OCI-LY1 (cell line): ENCODE results near the gene OR13C8.

Experiments used
- H2AFZ ChIP-seq: fragments of 200-600 bp; sonication (generic), shearing (Covaris generic); 2 replicates; pipeline ENCODE4 v1.6.0; 2014; ENCODE audit warnings: antibody characterized with exemption, mild to moderate bottlenecking, low read length
- H3F3A ChIP-seq: fragments of 200-600 bp; sonication (generic), shearing (Covaris generic); 2 replicates; pipeline ENCODE4 v1.6.0; 2014; ENCODE audit warnings: mild to moderate bottlenecking, antibody characterized with exemption, low read length, moderate library complexity; ENCODE audit not compliant: insufficient read depth
- H3K27ac ChIP-seq: fragments of 200-600 bp; sonication (generic); 2 replicates; pipeline ENCODE4 v1.5.1; 2014; ENCODE audit warnings: low read length, mixed run types, mild to moderate bottlenecking, low read depth; ENCODE audit not compliant: poor library complexity, severe bottlenecking
- H3K27me3 ChIP-seq: fragments of 200-600 bp; sonication (generic); 2 replicates; pipeline ENCODE4 v1.6.0; 2014; ENCODE audit warnings: antibody characterized with exemption, mild to moderate bottlenecking, low read length, moderate library complexity; ENCODE audit not compliant: insufficient read depth
- H3K36me3 ChIP-seq: fragments of 200-600 bp; sonication (generic); 2 replicates; pipeline ENCODE4 v1.6.1; 2014; ENCODE audit warnings: mild to moderate bottlenecking, antibody characterized with exemption, low read length, moderate library complexity, mixed read lengths; ENCODE audit not compliant: insufficient read depth
- H3K4me1 ChIP-seq: fragments of 200-600 bp; sonication (generic); 2 replicates; pipeline ENCODE4 v1.5.1; 2014; ENCODE audit warnings: mild to moderate bottlenecking, low read length, moderate library complexity; ENCODE audit not compliant: insufficient read depth, severe bottlenecking
- H3K4me2 ChIP-seq: fragments of 200-600 bp; sonication (generic), shearing (Covaris generic); 2 replicates; pipeline ENCODE4 v1.6.1; 2014; ENCODE audit warnings: low read length
- H3K4me3 ChIP-seq: fragments of 200-600 bp; sonication (generic); 2 replicates; pipeline ENCODE4 v1.5.1; 2014; ENCODE audit warnings: low read length, low read depth, mild to moderate bottlenecking, mixed read lengths; ENCODE audit not compliant: poor library complexity, severe bottlenecking
- H3K79me2 ChIP-seq: fragments of 200-600 bp; shearing (Covaris generic); 2 replicates; pipeline ENCODE4 v1.6.1; 2016; ENCODE audit warnings: mixed run types, low read length, mixed read lengths; ENCODE audit not compliant: insufficient read depth
- H3K9ac ChIP-seq: fragments of 200-600 bp; sonication (generic), shearing (Covaris generic); 2 replicates; pipeline ENCODE4 v1.6.1; 2014; ENCODE audit warnings: mild to moderate bottlenecking, low read length, mixed read lengths
- H3K9me2 ChIP-seq: fragments of 200-600 bp; sonication (generic), shearing (Covaris generic); 2 replicates; pipeline ENCODE4 v1.6.1; 2014; ENCODE audit warnings: low read depth, mild to moderate bottlenecking, low read length, mixed read lengths
- H3K9me3 ChIP-seq: fragments of 200-600 bp; shearing (Covaris generic); 2 replicates; pipeline ENCODE4 v1.6.1; 2014; ENCODE audit warnings: low read length, mixed read lengths
- H4K20me1 ChIP-seq: fragments of 200-600 bp; sonication (generic), shearing (Covaris generic); 2 replicates; pipeline ENCODE4 v1.6.0; 2016; ENCODE audit warnings: mild to moderate bottlenecking, low read length; ENCODE audit not compliant: insufficient read depth
- EZH2 ChIP-seq: fragments of 200-600 bp; sonication (generic), shearing (Covaris generic); IDR thresholded peaks from 2 replicates; pipeline ENCODE4 v1.8.0; 2017; ENCODE audit warnings: borderline replicate concordance, mixed run types, mild to moderate bottlenecking, antibody characterized with exemption, low read length, moderate library complexity, mixed read lengths
- TF ChIP-seq, protein P1 (sequence below): fragments of 200-600 bp; sonication (generic), shearing (Covaris generic); IDR thresholded peaks from 2 replicates; pipeline ENCODE4 v1.5.1; 2017; ENCODE audit warnings: mild to moderate bottlenecking, antibody characterized with exemption, low read length, moderate library complexity, mixed read lengths

OR13C8 gene

DNA sequence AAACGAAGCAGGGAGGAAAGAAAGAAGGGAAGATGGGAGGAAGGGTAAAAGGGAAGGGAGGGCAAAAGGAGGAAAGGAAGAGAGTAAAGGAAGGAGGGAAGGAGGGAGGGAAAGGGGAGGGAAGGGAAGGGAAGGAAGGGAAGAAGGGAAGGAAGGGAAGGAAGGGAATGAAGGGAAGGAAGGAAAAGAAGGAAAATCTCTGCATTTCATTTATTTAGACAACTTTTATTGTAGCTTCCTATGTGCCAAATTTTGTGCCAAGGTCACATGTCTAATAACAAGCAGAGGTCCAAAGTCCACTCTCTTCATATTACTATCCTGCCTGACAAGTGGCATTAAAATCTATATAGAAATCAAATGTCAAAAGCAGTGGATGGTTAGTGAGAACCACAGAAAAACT is 29.7 kb upstream of the OR13C8 start:
- H3K36me3 ChIP-seq: no peaks in the 10 kb centered on the region
- H3K4me2 ChIP-seq: no peak overlapping the region
- no peak overlapping the region for H3K9ac ChIP-seq
- no peaks in the 10 kb centered on the region for H4K20me1 ChIP-seq
- H3K4me1 ChIP-seq: no peaks in the 10 kb centered on the region
- H3K27ac ChIP-seq: no peak overlapping the region
- TF ChIP-seq EZH2: no peak
- TF ChIP-seq, protein P1, sequence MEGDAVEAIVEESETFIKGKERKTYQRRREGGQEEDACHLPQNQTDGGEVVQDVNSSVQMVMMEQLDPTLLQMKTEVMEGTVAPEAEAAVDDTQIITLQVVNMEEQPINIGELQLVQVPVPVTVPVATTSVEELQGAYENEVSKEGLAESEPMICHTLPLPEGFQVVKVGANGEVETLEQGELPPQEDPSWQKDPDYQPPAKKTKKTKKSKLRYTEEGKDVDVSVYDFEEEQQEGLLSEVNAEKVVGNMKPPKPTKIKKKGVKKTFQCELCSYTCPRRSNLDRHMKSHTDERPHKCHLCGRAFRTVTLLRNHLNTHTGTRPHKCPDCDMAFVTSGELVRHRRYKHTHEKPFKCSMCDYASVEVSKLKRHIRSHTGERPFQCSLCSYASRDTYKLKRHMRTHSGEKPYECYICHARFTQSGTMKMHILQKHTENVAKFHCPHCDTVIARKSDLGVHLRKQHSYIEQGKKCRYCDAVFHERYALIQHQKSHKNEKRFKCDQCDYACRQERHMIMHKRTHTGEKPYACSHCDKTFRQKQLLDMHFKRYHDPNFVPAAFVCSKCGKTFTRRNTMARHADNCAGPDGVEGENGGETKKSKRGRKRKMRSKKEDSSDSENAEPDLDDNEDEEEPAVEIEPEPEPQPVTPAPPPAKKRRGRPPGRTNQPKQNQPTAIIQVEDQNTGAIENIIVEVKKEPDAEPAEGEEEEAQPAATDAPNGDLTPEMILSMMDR: no peak
- no peaks in the 10 kb centered on the region for H3K79me2 ChIP-seq
- no peaks in the 10 kb centered on the region for H3K9me3 ChIP-seq
- no peaks in the 10 kb centered on the region for H3K27me3 ChIP-seq
- no peak overlapping the region for H2AFZ ChIP-seq
- no peak overlapping the region for H3K4me3 ChIP-seq
- H3K9me2 ChIP-seq: no peaks in the 10 kb centered on the region
- H3F3A ChIP-seq: no peaks in the 10 kb centered on the region

DNA sequence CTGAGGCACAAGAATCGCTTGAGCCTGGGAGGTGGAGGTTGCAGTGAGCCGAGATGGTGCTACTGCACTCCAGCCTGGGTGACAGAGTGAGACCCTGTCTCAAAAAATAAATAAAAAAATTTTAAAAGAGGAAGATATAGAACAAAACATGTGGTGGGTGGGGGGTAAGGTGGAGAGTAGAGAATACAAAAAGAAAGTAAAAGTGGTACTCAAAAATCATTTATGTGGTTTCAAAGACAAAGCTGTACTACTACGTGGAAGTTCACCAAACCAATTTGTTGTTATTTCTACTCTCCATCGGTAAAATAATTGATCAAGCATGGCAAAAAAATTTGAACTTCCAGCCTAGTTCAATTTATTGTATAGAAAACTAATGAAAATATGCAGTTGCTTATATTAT is 24.3 kb upstream of the OR13C8 start:
- H4K20me1 ChIP-seq: no peaks in the 10 kb centered on the region
- H3K9me2 ChIP-seq: no peaks in the 10 kb centered on the region
- no peak overlapping the region for H3K4me2 ChIP-seq
- no peaks in the 10 kb centered on the region for H3K79me2 ChIP-seq
- H2AFZ ChIP-seq: no peak overlapping the region
- H3K4me3 ChIP-seq: no peak overlapping the region
- H3K27me3 ChIP-seq: no peaks in the 10 kb centered on the region
- H3K27ac ChIP-seq: no peak overlapping the region
- no peaks in the 10 kb centered on the region for H3K36me3 ChIP-seq
- H3K4me1 ChIP-seq: no peaks in the 10 kb centered on the region
- TF ChIP-seq, protein P1: no peak
- no peak for TF ChIP-seq EZH2
- no peaks in the 10 kb centered on the region for H3F3A ChIP-seq
- no peak overlapping the region for H3K9ac ChIP-seq
- H3K9me3 ChIP-seq: no peaks in the 10 kb centered on the region

GRCh38 chr9:104553261-104553660 is 15.7 kb upstream of the OR13C8 start:
- Histone ChIP-seq H3K4me1 (no peaks in the 10 kb centered on the region), H3K36me3 (no peaks in the 10 kb centered on the region), H4K20me1 (no peaks in the 10 kb centered on the region), H3K9ac (no peak overlapping the region), H3K4me3 (no peak overlapping the region), H3K79me2 (no peaks in the 10 kb centered on the region), H3K9me3 (no peaks in the 10 kb centered on the region), H2AFZ (no peak overlapping the region), H3F3A (no peaks in the 10 kb centered on the region), H3K27ac (no peak overlapping the region), H3K4me2 (no peak overlapping the region), H3K27me3 (no peaks in the 10 kb centered on the region), H3K9me2 (no peaks in the 10 kb centered on the region)
- TF ChIP-seq, protein P1: no peak
- TF ChIP-seq EZH2: no peak
